GM21515 (cell line): Measurements from ENCODE around the gene PDGFRB.

ENCODE experiments used
- ATAC-seq: cut with Tn5 transposase; IDR thresholded peaks from one replicate; pipeline ENCODE4 v1.9.1; 2021; ENCODE audit not compliant: unreplicated experiment

PDGFRB gene

DNA sequence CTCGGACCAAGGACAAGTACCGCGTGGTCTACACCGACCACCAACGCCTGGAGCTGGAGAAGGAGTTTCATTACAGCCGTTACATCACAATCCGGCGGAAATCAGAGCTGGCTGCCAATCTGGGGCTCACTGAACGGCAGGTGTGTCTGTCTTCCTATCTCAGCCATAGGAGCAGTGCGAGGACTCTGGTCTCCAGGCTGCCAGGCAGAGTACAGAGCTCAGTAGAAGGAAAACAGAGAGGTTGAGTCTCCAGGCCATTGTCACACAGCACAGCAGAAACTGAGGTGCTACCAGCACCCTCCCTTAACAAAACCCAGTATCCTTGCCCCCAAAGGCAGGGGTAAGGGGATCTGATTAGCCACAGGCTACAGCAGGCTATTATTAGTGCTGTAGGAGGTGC lies 27.1 kb upstream of the PDGFRB start:
- ATAC-seq = no peak

DNA sequence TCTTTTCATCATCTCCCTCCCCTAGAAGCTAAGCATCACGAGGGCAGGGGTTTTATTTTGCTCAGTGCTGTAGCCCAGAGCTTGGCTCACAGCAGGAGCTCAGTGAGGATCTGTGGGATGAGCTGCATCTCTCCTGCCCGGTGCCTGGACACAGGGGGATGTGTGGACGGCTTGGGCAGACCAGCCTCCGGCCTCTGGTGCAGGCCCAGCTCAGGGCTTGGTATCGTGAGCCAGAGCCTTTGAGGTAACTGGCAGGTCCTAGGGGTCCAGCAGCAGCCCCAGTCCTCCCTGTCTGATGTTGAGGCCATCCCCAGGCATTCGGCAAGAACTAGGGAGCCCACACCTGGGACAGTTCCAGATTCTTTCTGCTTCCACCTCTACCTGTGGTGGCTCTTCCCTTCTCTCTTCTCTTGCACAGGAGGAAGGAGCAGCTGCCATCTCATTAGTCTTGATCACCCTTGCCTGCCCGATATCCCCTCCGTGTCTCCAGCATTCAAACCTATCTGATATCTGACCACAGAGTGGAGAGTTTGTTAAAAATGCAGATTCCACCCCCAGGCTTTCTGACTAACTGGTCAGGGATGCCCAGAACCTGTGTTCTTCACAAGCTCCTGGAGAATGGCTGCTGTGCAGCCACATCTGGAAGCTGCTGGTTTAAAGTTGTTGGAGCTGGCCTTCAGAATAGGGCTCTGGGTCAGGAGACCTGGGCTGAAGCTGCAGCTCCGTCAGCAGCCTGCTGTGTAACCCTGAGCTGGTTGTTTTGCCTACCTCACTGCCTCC lies 26.3 kb upstream of the PDGFRB start:
- no peak for ATAC-seq

DNA sequence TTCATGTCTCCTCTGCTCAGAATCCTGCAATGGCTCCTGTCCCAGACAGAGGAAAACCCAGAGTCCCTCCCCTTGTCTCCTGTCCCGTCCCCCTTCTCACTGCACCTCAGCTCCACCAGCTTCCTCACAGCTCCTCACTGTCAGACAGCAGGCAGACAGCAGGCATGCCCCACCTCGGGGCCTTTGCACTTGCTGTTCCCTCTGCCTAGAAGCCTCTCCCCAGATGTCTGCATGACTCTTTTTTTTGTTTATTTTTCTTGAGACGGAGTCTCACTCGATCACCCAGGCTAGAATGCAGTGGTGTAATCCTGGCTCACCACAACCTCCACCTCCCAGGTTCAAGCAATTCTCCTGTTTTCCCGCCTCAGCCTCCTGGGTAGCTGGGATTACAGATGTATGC lies 25.4 kb upstream of the PDGFRB start:
- no peak for ATAC-seq

DNA sequence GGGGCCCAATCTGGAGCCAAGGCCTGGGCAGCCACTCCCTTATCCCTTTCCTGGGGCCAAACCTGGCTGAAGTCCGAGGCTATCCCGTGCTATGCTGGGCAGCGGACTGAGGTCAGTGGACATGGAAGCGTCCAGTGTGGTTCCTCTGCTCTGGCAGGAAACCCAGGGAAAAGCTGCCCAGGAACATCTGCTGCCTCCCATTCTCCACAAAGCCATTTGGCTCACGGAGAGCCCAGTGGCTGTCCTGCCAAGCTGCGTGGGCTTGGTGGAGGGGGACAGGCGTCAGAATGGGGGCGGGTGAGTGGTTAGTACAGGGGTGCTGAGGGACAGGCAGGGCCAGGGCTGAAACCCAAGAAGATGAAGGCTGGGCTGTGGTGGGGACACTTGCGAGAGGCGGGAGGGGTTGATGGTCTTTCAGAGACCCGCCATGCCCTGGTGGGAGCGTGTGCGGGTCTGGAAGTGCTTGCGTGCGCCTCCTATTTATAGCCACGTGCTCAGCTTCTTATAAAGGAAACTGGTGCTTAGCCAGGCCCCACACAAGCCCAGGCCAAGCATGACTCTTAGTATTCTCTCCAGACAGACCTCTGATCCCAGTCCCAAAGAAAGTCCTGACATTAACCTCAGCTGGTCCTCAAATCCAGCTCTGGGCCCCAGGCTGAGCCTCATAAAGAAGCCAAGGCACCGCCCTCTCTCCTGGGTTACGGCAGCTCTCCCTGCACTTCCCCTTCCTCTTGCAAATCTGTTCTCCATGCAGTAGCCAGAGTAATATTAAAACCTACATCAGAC lies 24.8 kb upstream of the PDGFRB start:
- ATAC-seq = no peak

DNA sequence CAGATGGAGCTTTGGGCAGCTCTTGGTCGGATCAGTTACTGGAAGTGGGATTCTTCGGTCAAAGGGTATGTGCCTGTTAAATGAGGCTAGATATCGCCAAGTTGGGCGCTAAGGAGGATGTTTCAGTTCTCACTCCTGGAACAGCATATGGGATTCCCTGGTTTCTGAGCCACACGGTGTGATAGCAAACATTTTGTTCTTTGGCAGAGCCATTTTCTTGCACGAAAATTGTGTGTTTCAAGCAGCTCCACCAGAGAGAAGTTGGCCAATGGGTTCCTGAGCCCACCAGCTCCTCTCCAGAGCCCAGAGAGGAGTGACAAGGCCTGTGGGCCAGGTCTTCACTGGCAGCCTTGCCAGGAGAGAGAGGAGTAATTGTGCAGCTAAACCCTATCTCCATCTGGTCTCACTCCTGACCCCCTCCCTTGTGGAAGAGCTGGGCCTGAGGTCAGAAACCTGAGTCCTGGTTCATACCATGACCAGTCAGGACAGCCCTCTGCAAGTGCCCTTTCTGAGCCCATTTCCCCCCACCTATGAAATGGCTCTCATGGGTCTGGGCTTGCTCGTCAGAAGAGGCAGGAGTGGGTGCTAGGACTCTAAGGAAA lies 23.5 kb upstream of the PDGFRB start:
- ATAC-seq = no peak

DNA sequence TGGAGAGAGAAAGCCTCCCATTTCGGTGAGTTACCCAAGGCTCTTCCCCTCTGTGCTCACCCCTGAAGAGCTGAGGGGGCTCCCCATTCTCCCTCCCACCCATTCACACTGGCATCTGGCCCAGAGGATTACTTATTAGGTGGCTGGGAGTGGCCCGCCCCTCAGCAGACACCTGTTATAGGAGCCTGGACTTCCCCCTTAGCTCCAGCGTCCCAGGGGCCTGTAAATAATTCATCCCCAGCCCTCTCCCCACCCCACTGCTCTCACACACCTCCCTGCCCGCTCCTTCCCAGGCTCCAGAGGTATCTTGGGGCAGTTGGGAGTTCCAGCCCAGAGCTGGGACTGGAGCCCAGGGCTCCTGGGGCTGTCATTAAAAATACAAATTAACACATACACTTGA lies 22.6 kb upstream of the PDGFRB start:
- ATAC-seq = no peak

DNA sequence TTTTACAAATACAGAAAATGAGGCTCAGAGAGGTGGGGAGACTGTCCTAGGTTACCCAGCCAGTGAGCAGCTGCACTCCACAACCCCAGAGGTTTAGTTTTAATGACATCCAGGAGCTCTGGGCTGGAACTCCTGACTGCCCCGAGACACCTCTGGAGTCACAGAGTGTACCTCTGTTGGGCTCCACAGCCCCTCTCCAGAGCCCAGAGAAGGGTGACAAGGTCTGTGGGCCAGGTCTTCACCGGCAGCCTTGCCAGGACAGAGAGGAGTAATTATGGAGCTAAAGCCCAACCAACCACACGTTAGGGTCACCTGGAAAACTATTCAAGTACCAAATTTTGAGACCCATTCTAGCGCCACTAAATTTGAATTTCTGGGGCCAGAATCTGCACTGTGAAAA lies 22.1 kb upstream of the PDGFRB start:
- no peak for ATAC-seq

DNA sequence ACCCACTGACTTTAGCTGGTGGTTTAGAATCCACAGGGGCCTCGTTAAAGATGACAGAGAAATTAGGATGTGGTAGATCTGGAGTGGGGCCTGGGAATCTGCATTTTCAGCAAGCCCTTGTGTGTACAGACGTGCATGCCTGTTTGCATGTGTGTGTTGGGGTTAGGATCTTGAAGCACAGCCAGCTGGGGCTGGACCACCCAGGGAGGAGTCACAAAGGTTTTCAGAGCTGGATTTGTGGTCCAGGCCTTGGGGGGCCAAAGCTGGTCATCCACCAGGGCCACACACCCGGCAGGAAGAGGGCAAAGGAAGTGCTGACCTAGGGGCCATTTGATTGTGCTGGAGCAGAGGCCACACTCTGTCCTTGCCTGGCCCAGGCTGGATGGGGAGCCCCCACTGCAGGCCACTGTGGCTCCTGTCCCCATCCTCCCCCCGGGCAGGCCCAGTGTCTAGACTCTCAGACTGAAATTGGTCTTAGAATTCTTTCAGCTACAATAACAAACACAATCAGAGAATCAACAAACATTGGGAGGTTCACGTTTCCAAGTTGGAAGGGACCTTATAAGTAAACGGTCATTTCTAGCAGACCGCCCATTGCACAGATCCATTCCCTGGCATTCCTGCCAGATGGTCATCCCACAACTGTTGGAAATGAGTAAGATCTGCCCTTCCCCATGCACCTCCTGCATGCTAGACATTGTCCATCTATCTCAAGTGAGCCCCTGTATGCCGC lies 21.3 kb upstream of the PDGFRB start:
- no peak for ATAC-seq

DNA sequence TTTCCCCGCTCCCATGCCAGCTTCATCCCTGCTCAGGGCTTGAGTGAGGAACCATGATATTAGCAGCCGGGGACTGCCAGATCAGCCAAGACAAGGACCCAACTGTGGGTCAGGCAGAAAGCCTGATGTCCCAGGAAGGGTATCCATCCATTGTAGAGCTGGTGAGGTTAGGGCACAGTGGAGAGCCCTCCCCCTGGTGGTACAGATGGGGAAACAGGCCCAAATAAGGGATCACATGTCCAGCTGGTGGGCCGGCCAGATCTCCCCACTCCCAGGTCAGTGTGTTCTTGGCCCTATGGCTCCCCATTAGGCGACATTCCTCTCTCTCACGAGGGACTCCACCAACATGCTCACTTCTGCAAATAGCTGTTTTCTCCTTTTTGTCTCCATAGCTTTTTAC lies 19.9 kb upstream of the PDGFRB start:
- no peak for ATAC-seq

DNA sequence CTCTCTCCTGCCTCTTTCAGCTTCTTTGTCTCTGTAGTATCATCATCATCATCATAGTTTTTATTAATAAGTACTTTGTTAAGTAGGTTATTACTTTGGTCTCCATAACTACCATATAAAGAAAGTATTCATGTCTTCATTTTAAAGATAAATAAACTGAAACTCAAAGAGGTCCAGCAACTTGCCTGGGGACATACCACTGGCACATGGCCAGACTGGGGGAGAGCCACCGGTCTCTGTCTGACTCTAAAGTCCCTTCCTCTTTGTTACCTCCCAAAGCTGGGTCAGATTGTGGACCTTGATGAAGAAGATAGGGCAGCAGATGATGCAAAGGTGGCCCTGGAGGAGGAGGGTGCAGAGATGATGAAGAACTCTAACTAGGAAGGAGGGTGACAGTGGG lies 19.4 kb upstream of the PDGFRB start:
- ATAC-seq = no peak

DNA sequence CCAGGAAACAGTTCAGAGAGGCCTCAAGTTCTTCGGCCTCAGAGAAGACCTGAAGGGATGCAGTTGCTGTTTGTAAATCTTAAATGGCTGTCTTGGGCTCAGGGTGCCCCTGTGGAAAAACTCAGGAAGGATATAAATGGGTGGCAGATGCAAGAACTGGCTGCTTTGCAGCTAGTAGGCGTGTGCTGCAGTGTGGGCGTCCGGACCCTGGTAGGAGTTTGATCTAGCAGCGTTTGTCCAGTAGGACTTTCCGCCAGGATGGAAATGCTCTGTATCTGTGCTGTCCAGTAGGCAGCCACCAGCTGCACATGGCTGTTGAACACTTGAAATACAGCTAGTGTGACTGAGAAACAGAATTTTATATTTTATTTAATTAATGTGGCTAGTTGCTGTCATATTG lies 18.6 kb upstream of the PDGFRB start:
- ATAC-seq = no peak

DNA sequence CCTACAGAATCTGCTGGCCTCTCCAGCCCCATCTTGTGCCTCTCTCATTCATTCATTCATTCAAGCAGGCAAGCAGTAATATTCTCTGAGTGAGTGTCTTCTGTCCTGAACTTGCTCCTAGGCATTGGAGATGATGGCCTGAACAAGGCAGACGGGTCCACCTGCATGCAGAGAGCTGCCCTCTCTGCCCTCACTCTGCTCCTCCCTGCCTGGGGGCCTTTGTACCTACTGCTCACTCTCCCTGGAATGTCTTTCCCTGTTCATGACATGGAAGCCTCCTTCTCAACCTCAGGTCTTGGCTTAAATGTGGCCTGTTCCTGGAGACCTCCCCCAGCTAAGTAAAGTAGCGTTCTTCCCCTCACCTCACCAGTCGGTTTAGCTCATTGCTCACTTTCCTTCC lies 17.5 kb upstream of the PDGFRB start:
- no peak for ATAC-seq

DNA sequence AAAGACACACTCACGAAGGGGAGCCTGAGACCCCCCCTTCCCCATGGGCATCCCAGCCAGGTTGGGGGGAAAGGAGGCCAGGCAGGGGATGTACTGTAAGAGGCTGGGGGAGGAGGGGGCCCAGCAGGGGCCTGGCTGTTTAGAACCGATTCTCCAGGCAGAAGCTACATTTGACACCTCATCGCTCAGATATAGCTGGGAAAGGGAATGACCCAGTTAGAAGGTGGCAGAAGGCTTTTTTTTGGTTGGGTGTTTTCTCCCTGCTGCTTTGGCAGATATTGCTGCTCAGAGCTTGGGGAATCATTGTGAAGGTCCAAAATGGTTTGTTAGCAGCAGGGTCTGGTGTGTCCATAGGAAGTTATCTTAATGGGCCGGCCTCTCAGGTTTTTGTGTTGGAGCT lies 16.9 kb upstream of the PDGFRB start:
- ATAC-seq = no peak

DNA sequence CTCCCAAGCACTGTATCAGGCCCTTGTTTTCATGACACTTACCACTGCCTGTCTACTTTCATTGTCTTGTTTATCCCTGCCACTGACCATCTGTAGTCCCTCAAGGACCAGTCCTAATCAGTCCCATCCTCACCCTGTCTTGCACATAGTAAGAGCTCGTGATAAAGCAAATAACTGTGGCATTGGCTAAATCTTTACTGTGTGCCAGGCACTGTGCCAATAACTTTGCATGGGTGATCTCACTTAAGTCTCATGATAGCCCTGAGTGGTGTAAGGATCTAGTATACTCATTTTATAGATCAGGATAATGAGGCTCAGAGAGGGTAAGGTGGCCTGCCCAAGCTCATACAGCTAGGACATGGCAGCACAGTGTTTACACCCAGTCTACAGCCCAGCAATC lies 16.5 kb upstream of the PDGFRB start:
- no peak for ATAC-seq

DNA sequence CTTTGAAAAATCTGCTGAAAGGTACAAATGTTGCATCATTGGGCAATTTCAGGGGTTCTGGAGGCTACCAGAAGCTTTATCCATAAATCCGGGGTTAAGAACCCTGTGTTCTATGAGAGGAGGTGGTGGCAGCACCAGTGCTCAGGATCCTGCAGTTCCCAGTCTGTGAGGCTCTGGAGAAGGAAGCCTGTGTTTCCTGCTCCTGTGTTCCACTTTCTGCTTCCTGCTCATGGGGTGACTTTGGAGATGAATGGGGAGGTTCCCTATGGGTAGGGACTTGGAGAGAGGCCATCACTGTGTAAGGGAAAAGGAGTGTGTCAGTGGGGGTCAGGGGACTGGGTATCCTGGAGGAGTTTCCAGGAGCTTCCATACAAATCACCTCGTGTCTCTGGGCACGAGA lies 13.2 kb upstream of the PDGFRB start:
- ATAC-seq = no peak

DNA sequence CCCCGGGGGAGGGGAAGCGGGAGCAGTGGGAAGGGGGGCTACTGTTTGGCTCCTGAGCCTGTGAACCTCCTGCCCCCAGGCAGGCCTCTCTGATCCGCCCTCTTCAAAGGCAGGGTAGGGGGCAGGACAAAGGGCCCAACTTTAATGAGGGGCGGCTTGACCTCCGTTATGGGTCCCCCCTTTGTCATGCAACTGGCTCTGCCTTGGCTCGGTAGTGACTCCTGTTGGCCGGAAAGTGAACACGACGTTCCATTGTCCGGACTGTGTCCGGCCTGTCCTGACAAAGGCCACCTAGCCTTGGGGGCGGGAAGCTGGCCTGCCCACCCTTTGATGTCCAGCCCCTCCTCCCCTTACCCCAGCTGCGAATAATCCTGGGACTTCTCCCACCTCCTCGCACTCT lies 12.3 kb upstream of the PDGFRB start:
- ATAC-seq = no peak

DNA sequence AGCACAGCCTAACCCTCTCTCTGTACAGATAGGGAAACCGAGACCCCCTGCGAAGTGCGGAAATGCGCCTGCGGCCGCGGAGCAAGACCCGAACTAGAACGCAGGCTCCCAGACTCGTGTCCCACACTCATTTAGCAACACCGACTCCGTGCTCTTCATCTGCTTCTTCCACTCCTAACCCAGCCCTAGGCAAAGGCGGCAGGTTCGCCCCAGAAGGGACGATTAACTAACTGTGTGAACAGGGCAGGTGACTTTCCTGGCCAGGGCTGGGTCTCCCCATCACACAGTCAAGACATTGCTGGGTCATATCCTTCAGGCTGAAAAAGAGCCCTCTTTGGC lies 11.8 kb upstream of the PDGFRB start:
- ATAC-seq = no peak

DNA sequence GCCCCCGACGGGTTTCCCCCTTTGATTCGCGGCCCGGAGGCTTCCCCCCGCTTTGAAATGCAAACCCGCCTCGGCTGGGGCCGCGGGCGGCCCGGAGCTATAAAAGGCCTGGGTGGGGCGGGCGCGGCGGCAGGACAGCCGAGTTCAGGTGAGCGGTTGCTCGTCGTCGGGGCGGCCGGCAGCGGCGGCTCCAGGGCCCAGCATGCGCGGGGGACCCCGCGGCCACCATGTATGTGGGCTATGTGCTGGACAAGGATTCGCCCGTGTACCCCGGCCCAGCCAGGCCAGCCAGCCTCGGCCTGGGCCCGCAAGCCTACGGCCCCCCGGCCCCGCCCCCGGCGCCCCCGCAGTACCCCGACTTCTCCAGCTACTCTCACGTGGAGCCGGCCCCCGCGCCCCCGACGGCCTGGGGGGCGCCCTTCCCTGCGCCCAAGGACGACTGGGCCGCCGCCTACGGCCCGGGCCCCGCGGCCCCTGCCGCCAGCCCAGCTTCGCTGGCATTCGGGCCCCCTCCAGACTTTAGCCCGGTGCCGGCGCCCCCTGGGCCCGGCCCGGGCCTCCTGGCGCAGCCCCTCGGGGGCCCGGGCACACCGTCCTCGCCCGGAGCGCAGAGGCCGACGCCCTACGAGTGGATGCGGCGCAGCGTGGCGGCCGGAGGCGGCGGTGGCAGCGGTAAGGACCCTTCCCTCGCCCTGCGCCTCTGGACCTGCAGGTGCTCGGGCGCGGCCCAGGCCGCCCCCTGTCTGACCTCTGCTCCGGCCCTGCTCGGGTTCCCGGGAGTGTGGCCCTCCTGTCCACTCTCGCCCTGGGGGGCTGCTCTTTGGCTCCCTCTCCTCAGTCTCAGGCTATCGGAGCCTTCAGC lies 11.2 kb upstream of the PDGFRB start, which contains the start of gene CDX1:
TSS of gene CDX1 (plus strand) at position 129 of the 862 bp plus-strand sequence. CDS start at position 228, 99 bp downstream.
- no peak for ATAC-seq

DNA sequence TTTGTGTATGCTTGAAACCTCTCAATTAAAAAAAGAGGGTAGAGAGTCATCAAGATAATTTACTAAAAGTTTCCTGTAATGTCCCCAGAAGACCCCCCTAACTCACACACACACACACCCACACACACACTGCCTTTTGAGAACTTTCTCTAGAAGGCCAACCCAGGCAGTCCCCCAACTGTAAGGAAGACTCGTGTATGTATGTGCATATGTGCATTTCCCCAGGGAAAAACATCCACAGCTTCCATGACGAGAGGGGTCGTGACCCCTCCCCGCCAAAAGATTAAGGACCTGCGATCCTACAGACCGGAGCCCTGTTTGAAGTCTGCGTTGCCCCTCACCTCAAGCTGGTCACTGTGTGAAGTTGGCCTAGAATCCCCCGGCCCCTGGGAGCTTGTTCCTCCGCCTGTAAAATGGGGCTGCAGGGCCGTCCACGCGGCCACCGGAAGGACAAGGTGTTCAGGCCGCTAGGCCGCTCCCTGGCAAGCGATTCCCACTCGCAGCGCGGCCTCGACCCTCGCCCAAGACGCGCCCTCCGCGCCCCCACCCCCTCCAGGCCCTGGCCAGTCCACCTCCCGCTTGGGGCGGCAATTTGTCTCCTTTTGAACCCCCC lies 10.5 kb upstream of the PDGFRB start:
- no peak for ATAC-seq
